T follicular helper cell (primary cell): Measurements from ENCODE around the gene SAMHD1.
A peak's percentile ranks its signal among the peaks of the same experiment; 100 is the strongest.
"Not testable (repeated sequence)": the region's sequence is repeated elsewhere in the genome, so short reads cannot be mapped to it uniquely, and the experiment has no call there.

Experiments
- DNase-seq: peaks from one replicate; pipeline ENCODE4 v3.0.0-alpha.2; 2020; ENCODE audit warnings: low read depth

Gene SAMHD1

DNA sequence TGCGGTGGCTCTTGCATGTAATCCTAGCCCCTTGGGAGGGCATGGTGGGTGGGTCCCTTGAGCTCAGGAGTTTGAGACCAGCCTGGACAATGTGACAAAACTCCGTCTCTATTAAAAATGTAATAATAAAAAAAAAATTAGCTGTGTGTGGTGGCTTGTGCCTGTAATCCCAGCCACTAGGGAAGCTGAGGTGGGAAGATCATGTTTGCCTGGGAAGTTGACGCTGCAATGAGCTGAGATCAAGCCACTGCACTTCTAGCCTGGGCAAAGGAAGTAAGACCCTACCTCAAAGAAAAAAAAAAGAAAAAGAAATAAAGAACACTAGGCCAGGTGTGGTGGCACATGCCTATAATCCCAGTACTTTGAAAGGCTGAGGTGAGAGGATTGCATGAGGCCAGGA is 4.5 kb upstream of the SAMHD1 start:
- no peak for DNase-seq

DNA sequence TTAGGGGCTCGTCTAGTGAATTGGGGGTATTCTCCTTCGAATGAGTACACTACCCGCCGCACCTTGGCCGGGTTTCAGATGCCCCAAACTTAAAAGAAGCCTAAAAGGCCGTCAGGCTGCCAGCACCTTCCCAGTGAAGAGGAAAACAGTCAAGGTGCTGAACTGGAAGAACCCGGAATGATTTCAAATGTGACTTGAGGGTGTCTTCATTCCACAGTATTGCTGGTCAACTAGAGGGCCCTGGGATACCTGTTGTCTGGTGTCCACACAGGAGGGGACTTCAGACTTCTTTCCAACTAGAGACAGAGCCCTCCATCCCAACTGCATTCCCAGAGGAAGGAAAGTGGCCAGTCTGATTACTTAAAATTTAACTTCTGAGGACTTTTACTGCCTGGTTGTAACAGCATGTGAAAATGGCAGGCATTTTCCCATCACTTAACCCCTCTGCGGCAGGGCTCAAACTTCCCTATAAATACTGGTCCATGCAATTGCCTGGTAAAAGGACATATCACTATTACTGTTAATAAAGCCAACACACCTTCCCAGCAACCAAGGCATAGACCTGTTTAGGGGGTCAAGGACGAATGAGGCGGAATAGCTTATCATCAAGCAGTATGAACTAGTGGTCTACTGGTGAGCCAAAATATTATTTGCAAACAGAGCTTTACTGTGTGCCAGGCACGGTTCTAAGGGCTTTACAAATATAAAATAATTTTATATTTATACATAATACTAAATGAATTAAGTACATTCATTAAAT is 651 bp upstream of the SAMHD1 start:
- no peak for DNase-seq

DNA sequence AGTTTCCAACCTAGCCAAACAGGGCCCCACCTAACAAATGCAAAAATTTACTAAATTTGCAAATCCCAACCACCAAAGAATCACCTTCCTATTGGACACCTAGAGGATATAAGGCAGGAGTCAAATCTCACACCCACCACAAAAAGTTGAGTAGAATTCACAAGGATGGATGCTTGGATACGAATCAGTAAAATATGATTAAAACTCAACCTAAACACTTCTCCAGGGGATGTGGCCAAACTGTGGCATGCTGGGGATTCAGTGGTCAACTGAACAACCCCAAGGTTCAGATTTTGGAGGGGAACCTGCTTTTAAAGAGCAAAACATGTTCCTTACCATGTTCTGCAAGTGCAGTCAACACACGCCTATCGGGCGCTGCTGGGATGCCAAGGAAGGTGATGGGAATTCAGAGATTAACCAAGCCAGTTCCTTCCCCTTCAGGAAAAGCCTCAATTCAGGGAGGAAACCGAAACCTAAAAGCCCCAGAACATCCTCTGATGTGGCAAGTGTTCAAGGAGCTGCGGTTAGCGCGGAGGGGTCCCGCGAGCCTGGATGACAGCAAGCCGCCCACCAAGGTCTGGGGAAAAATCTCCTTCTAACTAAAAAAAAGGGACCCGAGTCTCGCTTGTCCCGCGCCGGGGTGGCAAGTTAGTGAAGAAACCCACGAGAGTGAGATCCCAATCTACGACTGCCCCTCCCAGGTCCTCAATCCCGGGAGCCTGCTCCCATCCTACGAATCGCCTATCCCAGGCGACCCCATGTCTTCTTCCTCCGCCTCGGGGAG is 902 bp downstream of the SAMHD1 start:
- DNase-seq: peak; percentile 30

- no peak for DNase-seq
Observed at GRCh38 chr20:36941401-36941835, 10.1 kb downstream of the SAMHD1 start.

- no peak for DNase-seq
Observed at GRCh38 chr20:36937402-36937770, 14.1 kb downstream of the SAMHD1 start.

DNA sequence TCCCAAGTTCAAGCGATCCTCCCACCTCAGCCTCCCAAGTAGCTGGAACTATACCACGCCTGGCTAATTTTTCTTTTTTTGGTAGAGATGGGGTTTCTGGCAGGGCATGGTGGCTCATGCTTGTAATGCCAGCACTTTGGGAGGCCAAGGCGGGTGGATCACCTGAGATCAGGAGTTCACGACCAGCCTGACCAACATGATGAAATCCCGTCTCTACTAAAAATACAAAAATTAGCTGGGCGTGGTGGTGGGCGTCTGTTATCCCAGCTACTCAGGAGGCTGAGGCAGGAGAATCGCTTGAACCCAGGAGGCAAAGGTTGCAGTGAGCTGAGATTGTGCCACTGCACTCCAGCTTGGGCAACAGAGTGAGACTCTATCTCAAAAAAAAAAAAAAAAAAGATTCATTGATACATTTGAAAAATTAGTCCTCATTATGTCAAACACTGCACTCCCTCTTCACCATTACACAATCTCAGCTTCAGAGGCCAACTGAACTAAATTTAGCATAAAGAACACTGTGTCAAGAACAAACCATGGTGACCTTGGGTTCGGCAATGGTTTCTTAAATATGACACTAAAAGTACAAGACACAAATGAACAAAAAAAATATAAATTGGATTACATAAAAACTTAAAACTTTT is 14.6 kb downstream of the SAMHD1 start:
- DNase-seq: not testable (repeated sequence)

DNA sequence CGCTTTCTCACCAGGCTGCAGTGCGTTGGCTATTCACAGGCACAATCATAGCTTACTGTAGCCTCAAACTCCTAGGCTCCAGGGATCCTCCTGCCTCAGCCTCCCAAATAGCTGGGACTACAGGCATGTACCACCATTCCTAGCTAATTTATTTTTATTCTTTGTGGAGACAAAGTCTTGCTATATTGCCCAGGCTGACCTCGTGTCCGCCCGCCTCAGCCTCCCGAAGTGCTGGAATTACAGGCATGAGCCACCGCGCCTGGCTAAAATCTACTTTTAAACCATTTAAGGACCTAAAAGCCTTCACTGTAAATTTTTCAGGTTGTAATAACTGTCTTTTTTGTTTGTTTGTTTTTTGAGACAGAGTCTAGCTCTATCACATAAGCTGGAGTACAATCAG is 15.2 kb downstream of the SAMHD1 start:
- DNase-seq: no peak

DNA sequence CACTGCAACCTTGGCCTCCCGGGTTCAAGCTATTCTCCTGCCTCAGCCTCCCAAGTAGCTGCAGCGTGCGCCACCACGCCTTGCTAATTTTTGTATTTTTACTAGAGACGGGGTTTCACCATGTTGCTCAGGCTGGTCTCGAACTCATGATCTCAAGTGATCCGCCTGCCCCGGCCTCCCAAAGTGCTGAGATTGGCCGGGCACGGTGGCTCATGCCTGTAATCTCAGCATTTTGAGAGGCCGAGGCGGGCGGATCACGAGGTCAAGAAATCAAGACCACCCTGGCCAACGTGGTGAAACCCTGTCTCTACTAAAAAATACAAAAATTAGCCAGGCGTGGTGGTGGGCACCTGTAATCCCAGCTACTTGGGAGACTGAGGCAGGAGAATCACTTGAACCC is 17.9 kb downstream of the SAMHD1 start:
- not testable (repeated sequence) for DNase-seq

- no peak for DNase-seq
Observed at GRCh38 chr20:36932476-36933426, 18.8 kb downstream of the SAMHD1 start.

- not testable (repeated sequence) for DNase-seq
Observed at GRCh38 chr20:36932067-36932466, 19.4 kb downstream of the SAMHD1 start.

DNA sequence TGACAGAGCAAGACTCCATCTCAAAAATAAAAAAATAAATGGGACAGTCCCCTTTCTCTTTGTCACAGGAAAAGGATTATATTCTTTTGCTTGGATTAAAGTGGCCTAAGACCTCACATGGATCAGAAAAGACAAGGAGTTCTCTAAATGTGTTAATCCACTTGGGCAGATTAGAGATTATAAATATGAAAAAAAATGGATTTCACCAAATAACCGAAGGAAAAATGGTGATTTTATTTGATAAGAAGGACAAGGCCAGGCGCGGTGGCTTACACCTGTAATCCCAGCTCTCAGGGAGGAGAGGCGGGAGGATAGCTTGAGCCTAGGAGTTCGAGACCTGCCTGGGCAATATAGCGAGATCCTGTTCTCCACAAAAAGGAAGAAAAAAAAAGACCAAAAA is 21.8 kb downstream of the SAMHD1 start:
- no peak for DNase-seq

- DNase-seq: no peak
Observed at GRCh38 chr20:36929290-36929689, 22.2 kb downstream of the SAMHD1 start.

GRCh38 chr20:36927704-36928103 is 23.8 kb downstream of the SAMHD1 start:
- DNase-seq: no peak

GRCh38 chr20:36926653-36927200 is 24.8 kb downstream of the SAMHD1 start:
- no peak for DNase-seq

DNA sequence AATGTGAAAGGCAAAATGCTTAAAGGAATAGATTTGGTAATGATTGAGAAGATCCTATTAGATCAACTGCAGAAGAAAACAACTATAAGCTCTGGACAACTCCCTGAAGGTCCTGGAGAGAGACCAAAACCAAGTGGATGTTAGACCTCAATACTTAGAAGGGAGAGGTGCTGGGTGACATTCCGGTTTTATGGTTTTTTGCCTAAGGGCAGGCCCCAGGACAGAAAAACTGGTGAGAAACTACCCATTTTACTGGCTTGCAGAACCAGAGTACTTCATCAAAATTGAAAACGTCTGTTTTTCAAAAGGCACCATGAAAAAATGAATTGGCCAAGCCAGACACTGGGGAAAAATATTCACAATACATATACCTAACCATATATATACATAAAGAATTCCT is 26.3 kb downstream of the SAMHD1 start:
- DNase-seq: no peak

GRCh38 chr20:36924167-36925045 is 27.1 kb downstream of the SAMHD1 start:
- no peak for DNase-seq

GRCh38 chr20:36920334-36920730 is 31.2 kb downstream of the SAMHD1 start:
- no peak for DNase-seq

GRCh38 chr20:36919715-36920333 is 31.7 kb downstream of the SAMHD1 start:
- DNase-seq: peak; percentile 6

DNA sequence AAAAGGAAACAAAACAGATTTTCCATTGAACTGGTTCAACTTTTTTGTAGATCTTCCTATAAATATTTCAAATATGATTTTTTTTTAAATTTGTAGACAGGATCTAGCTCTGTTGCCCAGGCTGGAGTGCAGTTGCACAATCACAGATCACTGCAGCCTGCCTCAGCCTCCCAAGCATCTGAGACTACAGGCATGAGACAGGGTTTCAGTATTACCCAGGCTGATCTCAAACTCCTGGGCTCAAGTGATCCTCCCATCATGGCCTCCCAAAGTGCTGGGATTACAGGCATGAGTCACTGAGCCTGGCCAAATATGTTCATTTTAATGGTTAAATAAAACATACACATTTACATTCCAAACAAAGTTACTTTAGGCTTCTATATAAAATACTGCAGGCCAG is 33.6 kb downstream of the SAMHD1 start:
- DNase-seq: no peak

GRCh38 chr20:36917240-36917639 is 34.3 kb downstream of the SAMHD1 start:
- DNase-seq: no peak
